Bronchial epithelial cell (primary cell): Measurements from ENCODE around the gene TST. TPM values are rescaled to one million over a fixed set of nuclear protein-coding genes. Genes with fewer than 3 reads are reported as not detected.

ENCODE experiments used
- DNase-seq: peaks from one replicate; pipeline ENCODE4 v3.0.0-alpha.2; 2010; ENCODE audit warnings: low read depth
- FAIRE-seq: peaks from 2 replicates; lab custom pipeline; 2011; peaks lifted over from hg19 to GRCh38; lab: Jason Lieb, UNC
- H3K27me3 ChIP-seq: 2 replicates; pipeline ENCODE4 v1.5.1; 2011; ENCODE audit warnings: low read length; ENCODE audit not compliant: control insufficient read depth, insufficient read depth
- H3K36me3 ChIP-seq: 2 replicates; pipeline ENCODE4 v1.5.1; 2011; ENCODE audit warnings: low read length; ENCODE audit not compliant: control insufficient read depth, insufficient read depth
- H3K4me3 ChIP-seq: 2 replicates; pipeline ENCODE4 v1.5.1; 2011; ENCODE audit warnings: mild to moderate bottlenecking, low read depth, low read length, control low read depth
- total RNA-seq: library from RNA; depleted of rRNA; stranded (reverse); fragments of >200 nt; gene quantifications from 2 replicates; pipeline ENCODE4 v1.2.1, GENCODE V29; 2014
- TF ChIP-seq, protein P1 (sequence below): IDR thresholded peaks from 2 replicates; pipeline ENCODE4 v1.5.1; 2011; ENCODE audit warnings: mild to moderate bottlenecking, moderate library complexity, low read length, control low read depth, inconsistent platforms; ENCODE audit not compliant: insufficient read depth, severe bottlenecking

The TST gene
- total RNA-seq, 1 donor from 2014 or later: 45.8 TPM

DNA sequence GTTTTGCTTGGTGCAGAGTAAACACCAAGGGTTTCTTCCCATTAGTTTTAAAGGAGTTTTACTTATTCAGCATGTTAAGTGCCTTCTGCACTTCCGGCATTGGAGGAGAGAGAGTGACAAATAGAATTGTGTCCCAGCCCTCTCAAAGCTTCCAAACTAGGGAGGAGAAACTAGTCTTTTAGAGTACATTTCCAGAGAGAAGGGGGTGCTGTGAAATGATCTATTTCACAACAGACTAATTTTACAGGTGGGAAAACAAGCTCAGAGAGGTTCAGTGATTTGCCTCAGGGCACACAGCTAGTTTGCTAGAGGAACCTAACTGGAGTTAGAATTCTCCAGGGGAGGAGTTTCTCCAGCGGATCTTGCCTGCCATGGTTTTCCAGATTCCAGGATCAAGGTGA, 12.9 kb upstream of the TST start:
- Histone ChIP-seq H3K36me3 (peaks cover 6% of the 10 kb centered on the region), H3K27me3 (no peaks in the 10 kb centered on the region), H3K4me3 (peak overlapping the region; percentile 26)
- TF ChIP-seq, protein P1, sequence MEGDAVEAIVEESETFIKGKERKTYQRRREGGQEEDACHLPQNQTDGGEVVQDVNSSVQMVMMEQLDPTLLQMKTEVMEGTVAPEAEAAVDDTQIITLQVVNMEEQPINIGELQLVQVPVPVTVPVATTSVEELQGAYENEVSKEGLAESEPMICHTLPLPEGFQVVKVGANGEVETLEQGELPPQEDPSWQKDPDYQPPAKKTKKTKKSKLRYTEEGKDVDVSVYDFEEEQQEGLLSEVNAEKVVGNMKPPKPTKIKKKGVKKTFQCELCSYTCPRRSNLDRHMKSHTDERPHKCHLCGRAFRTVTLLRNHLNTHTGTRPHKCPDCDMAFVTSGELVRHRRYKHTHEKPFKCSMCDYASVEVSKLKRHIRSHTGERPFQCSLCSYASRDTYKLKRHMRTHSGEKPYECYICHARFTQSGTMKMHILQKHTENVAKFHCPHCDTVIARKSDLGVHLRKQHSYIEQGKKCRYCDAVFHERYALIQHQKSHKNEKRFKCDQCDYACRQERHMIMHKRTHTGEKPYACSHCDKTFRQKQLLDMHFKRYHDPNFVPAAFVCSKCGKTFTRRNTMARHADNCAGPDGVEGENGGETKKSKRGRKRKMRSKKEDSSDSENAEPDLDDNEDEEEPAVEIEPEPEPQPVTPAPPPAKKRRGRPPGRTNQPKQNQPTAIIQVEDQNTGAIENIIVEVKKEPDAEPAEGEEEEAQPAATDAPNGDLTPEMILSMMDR: no peak
- DNase-seq (peak; percentile 45), FAIRE-seq (peak; percentile 43)

DNA sequence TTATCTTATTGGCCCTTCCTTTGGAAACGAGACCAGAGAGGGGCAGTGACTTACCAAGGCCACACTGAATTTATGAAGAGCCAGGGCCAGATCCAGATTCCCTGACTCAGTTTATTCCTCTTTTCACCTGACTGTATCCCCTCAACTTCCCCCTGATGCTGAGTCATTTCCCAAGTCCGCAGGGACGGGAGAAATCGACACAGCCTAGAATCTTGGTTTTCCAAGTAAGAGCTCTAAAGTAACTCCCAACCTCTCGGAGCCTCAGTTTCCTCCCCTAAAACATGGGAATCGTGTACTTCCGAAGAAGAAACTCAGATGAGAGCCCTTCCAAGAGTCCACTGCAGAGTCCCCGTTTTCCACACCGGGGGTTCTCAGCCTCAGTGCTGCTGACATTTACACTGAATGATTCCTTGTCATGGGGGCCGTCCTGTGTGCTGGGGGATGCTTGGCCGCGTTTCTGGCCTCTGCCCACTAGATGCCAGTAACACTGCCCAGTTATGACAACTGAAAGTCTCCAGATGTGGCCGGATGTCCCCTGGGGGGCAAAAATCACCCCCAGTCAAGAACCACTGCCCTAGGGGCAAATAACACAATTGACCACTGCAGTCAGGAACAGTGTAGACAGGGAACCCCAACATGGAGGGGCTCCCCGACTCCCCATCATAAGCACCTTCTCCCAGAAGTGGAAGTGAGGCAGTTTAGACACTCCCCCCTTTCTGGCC, 11.5 kb upstream of the TST start:
- Histone ChIP-seq H3K27me3 (no peaks in the 10 kb centered on the region), H3K4me3 (no peak overlapping the region), H3K36me3 (peaks cover 14% of the 10 kb centered on the region)
- TF ChIP-seq, protein P1: no peak
- no peak for DNase-seq
- FAIRE-seq: no peak

DNA sequence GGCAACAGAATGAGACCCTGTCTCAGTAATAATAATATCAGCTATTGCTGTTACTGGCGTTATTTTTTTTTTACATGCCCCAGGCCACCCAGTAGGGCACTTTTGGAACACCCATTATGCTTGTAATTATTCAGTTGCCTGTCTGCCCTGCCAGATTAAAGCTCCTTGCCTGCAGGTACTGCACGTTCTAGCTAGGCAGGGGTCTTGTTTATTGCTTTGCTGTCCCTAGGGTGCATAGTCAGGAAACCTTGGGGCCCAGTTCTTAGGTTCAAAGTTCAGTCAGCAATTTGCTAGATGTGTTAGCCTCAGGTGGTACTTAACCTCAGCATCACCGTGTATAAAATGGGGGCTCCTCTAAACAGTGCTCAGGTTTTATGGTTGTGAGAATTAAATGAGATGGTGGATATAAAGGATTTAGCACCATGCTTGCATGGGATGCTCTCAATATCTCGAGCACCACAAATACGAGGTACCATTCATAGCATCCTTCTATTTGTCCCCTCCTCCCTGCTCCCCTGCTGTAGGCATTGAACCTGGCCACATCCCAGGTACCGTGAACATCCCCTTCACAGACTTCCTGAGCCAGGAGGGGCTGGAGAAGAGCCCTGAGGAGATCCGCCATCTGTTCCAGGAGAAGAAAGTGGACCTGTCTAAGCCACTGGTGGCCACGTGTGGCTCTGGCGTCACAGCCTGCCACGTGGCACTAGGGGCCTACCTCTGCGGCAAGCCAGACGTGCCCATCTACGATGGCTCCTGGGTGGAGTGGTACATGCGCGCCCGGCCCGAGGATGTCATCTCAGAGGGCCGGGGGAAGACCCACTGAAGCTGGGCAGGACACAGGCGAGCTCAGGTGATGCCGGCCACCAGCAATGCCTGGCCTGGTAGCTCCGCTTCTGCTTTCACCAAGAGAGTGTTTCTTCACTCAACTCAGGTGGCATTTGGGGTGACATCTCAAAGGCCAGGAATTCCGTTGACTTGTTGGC, 9.7 kb upstream of the TST start:
- peaks cover 25% of the 10 kb centered on the region for H3K36me3 ChIP-seq
- FAIRE-seq: no peak
- TF ChIP-seq, protein P1: no peak
- DNase-seq: no peak
- no peak overlapping the region for H3K4me3 ChIP-seq
- no peaks in the 10 kb centered on the region for H3K27me3 ChIP-seq

DNA sequence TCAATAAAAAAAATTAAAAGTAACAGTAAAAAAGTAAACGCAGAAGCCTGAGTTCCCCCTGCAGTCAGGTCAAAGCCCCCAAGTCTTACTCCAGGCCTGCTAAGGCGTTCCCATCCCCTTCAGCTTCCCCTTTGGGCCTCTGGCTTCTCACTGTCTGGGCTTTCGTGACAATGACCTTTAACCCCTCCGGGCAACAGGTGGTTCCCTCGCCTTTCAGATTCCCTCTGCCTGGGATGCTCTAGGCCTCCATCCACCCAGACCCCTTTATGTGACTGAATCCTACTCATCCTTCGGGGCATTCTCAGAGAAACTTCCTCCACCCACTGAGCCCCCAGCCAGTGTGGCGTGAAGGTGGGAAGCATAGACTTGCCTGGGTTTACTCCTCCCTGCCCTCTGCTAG, 8.3 kb upstream of the TST start:
- Histone ChIP-seq H3K4me3 (no peak overlapping the region), H3K27me3 (no peaks in the 10 kb centered on the region), H3K36me3 (peaks cover 25% of the 10 kb centered on the region)
- no peak for FAIRE-seq
- no peak for DNase-seq
- TF ChIP-seq, protein P1: no peak

DNA sequence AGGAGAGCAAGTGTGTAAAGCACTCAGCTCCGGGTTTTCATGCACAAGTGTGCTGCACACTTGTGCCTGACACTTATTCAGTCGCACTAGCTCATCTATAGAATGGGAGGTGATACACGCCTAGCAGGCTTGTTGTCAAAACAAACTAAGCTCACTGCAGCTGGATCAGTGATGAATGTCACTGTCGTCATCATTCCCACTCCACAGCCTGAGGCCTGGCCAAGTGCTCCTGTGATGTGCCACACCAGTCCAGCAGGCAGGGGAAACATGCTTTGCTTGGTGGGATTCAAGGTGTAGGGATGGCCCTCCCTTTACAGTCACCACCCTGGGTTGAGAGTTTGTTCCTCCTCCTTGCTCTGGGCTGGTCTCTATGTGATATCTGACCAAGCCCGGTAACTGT, 7.1 kb upstream of the TST start:
- no peak overlapping the region for H3K4me3 ChIP-seq
- DNase-seq: no peak
- no peaks in the 10 kb centered on the region for H3K27me3 ChIP-seq
- H3K36me3 ChIP-seq: peaks cover 25% of the 10 kb centered on the region
- peak; percentile 90 for FAIRE-seq
- TF ChIP-seq, protein P1: no peak
